ENCODE data around the gene SERPINA4. TPM values are rescaled to one million over a fixed set of nuclear protein-coding genes. Genes with fewer than 3 reads are reported as not detected.

The SERPINA4 gene
- total and polyA plus RNA-seq, 2 of the 13 experiments (the other 11 are each of a cell fraction or from before 2014, with no cell fraction given) = 39.1 to 57.8 TPM

DNA sequence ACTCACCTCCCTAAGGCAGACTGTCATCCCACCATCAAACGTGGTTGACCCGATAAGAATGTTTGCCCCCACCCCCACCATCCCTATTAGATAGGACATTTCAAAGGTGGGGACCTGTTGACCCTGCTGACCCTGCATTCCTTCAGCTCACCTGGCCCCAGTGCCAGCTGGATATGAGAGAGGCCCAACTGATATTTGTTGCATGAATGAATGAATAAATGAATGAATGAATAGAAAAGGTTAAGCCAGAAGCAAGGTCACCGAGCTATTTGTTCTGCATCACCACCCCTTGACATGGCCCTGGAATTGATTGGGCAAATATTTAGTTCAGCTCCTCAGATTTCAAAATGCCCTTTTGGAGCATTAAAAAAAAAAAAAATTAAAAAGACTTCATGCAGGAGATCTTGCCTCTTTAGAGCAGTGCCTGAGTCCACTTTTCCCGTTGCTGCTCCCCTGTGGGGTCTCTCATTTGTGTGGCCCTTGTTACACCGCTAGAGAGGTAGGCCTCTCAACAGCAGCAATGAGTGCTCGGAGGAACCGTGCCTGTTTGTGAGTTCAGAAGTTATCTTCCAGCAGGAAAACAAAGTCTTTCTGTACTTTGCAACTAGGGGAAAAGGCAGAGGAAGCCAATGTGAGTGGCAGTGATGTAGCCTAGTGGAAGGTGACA, 11.5 kb downstream of the SERPINA4 start (continued):
- 0 out of 2 replicates have a peak, but pooled peaks have one; percentile 17 for TF ChIP-seq ZNF639 (CRISPR knock-in tag; conservative IDR thresholded peaks at IDR 0.05)
- TF ChIP-seq, protein P1, sequence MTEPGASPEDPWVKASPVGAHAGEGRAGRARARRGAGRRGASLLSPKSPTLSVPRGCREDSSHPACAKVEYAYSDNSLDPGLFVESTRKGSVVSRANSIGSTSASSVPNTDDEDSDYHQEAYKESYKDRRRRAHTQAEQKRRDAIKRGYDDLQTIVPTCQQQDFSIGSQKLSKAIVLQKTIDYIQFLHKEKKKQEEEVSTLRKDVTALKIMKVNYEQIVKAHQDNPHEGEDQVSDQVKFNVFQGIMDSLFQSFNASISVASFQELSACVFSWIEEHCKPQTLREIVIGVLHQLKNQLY (CRISPR knock-in tag; IDR thresholded peaks at IDR 0.05) = peak; percentile 82; the same call in 1 of the 2 replicates
- no peak for TF ChIP-seq FOXP1 (IDR thresholded peaks at IDR 0.05)
- TF ChIP-seq FOXP1 (CRISPR knock-in tag; IDR thresholded peaks at IDR 0.05) = peak; percentile 61
- TF ChIP-seq PCBP1 (IDR thresholded peaks at IDR 0.05; ENCODE audit: borderline replicate concordance, low read depth, low read length) = no peak
- TF ChIP-seq, protein P2, sequence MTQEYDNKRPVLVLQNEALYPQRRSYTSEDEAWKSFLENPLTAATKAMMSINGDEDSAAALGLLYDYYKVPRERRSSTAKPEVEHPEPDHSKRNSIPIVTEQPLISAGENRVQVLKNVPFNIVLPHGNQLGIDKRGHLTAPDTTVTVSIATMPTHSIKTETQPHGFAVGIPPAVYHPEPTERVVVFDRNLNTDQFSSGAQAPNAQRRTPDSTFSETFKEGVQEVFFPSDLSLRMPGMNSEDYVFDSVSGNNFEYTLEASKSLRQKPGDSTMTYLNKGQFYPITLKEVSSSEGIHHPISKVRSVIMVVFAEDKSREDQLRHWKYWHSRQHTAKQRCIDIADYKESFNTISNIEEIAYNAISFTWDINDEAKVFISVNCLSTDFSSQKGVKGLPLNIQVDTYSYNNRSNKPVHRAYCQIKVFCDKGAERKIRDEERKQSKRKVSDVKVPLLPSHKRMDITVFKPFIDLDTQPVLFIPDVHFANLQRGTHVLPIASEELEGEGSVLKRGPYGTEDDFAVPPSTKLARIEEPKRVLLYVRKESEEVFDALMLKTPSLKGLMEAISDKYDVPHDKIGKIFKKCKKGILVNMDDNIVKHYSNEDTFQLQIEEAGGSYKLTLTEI (CRISPR knock-in tag; conservative IDR thresholded peaks at IDR 0.05) = no peak
- no peak for TF ChIP-seq ZNF567 (CRISPR knock-in tag; IDR thresholded peaks at IDR 0.05; ENCODE audit: borderline replicate concordance)
- TF ChIP-seq ZNF3 (CRISPR knock-in tag; IDR thresholded peaks at IDR 0.05) = no peak
- no peak for TF ChIP-seq SIN3B (IDR thresholded peaks at IDR 0.05; ENCODE audit: low read length)
- TF ChIP-seq MTA1 (CRISPR knock-in tag; IDR thresholded peaks at IDR 0.05; ENCODE audit: borderline replicate concordance) = no peak
- TF ChIP-seq ZNF589 (CRISPR knock-in tag; conservative IDR thresholded peaks at IDR 0.05) = no peak
- TF ChIP-seq ZNF12 (CRISPR knock-in tag; IDR thresholded peaks at IDR 0.05) = no peak
- 0 out of 2 replicates have a peak, but pooled peaks have one; percentile 33 for TF ChIP-seq KMT2B (CRISPR knock-in tag; IDR thresholded peaks at IDR 0.05)
- no peak for TF ChIP-seq ZNF691 (CRISPR knock-in tag; IDR thresholded peaks at IDR 0.05; ENCODE audit: borderline replicate concordance, low read depth)
- no peak for TF ChIP-seq TBP (CRISPR knock-in tag; IDR thresholded peaks at IDR 0.05)
- peak; percentile 49; the same call in 1 of the 2 replicates for TF ChIP-seq ARNTL (CRISPR knock-in tag; IDR thresholded peaks at IDR 0.05)
- TF ChIP-seq DDIT3 (CRISPR knock-in tag; IDR thresholded peaks at IDR 0.05) = 0 out of 2 replicates have a peak, but pooled peaks have one; percentile 28
- peak; percentile 36; the same call in 1 of the 2 replicates for TF ChIP-seq TGIF2 (CRISPR knock-in tag; IDR thresholded peaks at IDR 0.05)
- peak; percentile 17; the same call in 1 of the 2 replicates for TF ChIP-seq DMAP1 (CRISPR knock-in tag; IDR thresholded peaks at IDR 0.05)
- no peak for TF ChIP-seq CHD2 (IDR thresholded peaks at IDR 0.05; ENCODE audit: low read depth, low read length)
- no peak for TF ChIP-seq ZNF776 (CRISPR knock-in tag; IDR thresholded peaks at IDR 0.05)
- TF ChIP-seq ZBTB1 (CRISPR knock-in tag; IDR thresholded peaks at IDR 0.05; ENCODE audit: borderline replicate concordance) = no peak
- TF ChIP-seq PBX2 (CRISPR knock-in tag; IDR thresholded peaks at IDR 0.05) = no peak
- TF ChIP-seq, protein P3, sequence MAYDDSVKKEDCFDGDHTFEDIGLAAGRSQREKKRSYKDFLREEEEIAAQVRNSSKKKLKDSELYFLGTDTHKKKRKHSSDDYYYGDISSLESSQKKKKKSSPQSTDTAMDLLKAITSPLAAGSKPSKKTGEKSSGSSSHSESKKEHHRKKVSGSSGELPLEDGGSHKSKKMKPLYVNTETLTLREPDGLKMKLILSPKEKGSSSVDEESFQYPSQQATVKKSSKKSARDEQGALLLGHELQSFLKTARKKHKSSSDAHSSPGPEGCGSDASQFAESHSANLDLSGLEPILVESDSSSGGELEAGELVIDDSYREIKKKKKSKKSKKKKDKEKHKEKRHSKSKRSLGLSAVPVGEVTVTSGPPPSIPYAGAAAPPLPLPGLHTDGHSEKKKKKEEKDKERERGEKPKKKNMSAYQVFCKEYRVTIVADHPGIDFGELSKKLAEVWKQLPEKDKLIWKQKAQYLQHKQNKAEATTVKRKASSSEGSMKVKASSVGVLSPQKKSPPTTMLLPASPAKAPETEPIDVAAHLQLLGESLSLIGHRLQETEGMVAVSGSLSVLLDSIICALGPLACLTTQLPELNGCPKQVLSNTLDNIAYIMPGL (CRISPR knock-in tag; IDR thresholded peaks at IDR 0.05; ENCODE audit: borderline replicate concordance in 1 of 2, low read depth in 1 of 2) = no peak; a peak in 1 of 4 replicates

Measured in HepG2 (cell line).